Cardiac muscle cell (in vitro differentiated cells and primary cell): Measurements from ENCODE around the gene NDUFA8. TPM values are rescaled to one million over a fixed set of nuclear protein-coding genes. Genes with fewer than 3 reads are reported as not detected.

Experiments used
- DNase-seq, 2 donors: peaks; one replicate each; pipeline versions ENCODE4 v3.0.0 to v3.0.0-alpha.2; 2010 to 2017; ENCODE audit warnings: low read depth in 1 of 2, low spot score in 1 of 2
- H3K27ac ChIP-seq: fragments of 200-600 bp; sonication (generic); 2 replicates; pipeline ENCODE4 v1.5.1; 2016
- H3K27me3 ChIP-seq: fragments of 200-600 bp; sonication (generic); 2 replicates; pipeline ENCODE4 v1.6.0; 2016; ENCODE audit warnings: control low read depth
- H3K36me3 ChIP-seq: fragments of 200-600 bp; sonication (generic); 2 replicates; pipeline ENCODE4 v1.5.1; 2016; ENCODE audit warnings: control low read depth
- H3K4me1 ChIP-seq: fragments of 200-600 bp; sonication (generic); 2 replicates; pipeline ENCODE4 v1.8.1; 2017; ENCODE audit warnings: low read depth, mild to moderate bottlenecking, mixed run types
- H3K4me3 ChIP-seq: fragments of 200-600 bp; sonication (generic); 2 replicates; pipeline ENCODE4 v1.5.1; 2016; ENCODE audit warnings: mild to moderate bottlenecking
- H3K9me3 ChIP-seq: fragments of 200-600 bp; sonication (generic); 2 replicates; pipeline ENCODE4 v1.5.1; 2017; ENCODE audit warnings: low read depth, mild to moderate bottlenecking, control low read depth
- polyA plus RNA-seq: library from polyadenylated mRNA; unstranded; fragments of >200 nt; fragmentation: Nextera tagmentation; extraction: Ambion mirVana; gene quantifications from 2 replicates; pipeline ENCODE4 v1.2.1, GENCODE V29; 2016
- total RNA-seq: library from RNA; depleted of rRNA; stranded (reverse); fragments of >200 nt; gene quantifications from 2 replicates; pipeline ENCODE4 v1.2.3, GENCODE V29; 2016
- TF ChIP-seq, protein P1 (sequence below): IDR thresholded peaks from 2 replicates; pipeline ENCODE4 v1.5.1; 2012; ENCODE audit warnings: low read depth, mild to moderate bottlenecking, low read length

Gene NDUFA8
- total and polyA plus RNA-seq, 2 experiments from 2014 or later: 86.9 to 336 TPM

DNA sequence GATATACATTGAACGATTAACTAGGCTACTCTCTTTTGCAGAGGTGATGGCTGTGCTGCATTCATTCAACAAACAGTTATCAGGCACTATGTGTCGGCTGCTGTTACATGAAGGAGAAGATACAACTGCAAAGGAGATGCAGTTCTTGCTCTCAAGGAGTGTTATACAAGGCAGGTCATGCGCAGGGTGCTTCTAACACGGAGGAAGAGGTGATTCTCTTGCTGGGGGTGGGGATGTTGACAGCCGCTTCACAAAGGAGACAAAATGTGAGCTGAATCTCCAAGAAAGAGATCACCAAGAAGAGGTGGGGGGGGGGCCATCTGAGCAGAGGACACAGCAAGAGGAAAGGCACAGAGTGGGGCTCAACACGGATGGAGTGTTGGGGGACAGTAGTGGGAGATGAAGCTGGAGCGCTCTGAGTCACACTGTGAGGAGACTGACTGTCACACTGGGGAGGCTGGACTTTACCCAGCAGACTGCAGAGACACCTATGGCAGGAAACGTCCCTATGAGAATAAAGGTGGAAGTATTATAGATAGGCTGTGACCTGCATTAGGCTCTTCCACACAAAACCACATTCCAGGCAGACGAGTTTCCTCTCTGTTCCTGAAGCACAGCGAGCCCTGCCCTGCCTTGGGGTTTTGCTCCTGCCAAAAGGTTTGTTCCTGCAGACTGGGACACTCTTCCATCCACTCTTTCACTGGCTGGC, 20.9 kb downstream of the NDUFA8 start:
- Histone ChIP-seq H3K27me3 (no peaks in the 10 kb centered on the region), H3K9me3 (no peaks in the 10 kb centered on the region), H3K4me3 (no peak overlapping the region), H3K27ac (no peak overlapping the region), H3K36me3 (peaks cover 12% of the 10 kb centered on the region), H3K4me1 (no peaks in the 10 kb centered on the region)
- TF ChIP-seq, protein P1, sequence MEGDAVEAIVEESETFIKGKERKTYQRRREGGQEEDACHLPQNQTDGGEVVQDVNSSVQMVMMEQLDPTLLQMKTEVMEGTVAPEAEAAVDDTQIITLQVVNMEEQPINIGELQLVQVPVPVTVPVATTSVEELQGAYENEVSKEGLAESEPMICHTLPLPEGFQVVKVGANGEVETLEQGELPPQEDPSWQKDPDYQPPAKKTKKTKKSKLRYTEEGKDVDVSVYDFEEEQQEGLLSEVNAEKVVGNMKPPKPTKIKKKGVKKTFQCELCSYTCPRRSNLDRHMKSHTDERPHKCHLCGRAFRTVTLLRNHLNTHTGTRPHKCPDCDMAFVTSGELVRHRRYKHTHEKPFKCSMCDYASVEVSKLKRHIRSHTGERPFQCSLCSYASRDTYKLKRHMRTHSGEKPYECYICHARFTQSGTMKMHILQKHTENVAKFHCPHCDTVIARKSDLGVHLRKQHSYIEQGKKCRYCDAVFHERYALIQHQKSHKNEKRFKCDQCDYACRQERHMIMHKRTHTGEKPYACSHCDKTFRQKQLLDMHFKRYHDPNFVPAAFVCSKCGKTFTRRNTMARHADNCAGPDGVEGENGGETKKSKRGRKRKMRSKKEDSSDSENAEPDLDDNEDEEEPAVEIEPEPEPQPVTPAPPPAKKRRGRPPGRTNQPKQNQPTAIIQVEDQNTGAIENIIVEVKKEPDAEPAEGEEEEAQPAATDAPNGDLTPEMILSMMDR: no peak
- no peak for DNase-seq

DNA sequence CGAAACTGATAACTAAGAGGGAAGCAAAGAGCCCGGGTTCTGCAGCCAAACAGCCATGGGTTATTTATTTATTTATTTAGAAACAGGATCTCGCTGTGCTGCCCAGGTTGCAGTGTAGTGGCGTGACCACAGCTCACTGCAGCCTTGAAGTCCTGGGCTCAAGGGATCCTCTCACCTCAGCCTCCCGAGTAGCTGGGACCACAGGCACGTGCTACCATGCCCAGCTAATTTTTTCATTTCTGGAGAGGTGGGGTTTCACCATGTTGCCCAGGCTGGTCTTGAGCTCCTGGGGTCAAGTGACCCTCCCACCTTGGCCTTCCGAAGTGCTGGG, 24.1 kb downstream of the NDUFA8 start:
- Histone ChIP-seq H3K4me3 (no peak overlapping the region), H3K27me3 (no peaks in the 10 kb centered on the region), H3K27ac (no peak overlapping the region), H3K36me3 (no peaks in the 10 kb centered on the region), H3K4me1 (no peaks in the 10 kb centered on the region), H3K9me3 (no peaks in the 10 kb centered on the region)
- TF ChIP-seq, protein P1: no peak
- DNase-seq: no peak

DNA sequence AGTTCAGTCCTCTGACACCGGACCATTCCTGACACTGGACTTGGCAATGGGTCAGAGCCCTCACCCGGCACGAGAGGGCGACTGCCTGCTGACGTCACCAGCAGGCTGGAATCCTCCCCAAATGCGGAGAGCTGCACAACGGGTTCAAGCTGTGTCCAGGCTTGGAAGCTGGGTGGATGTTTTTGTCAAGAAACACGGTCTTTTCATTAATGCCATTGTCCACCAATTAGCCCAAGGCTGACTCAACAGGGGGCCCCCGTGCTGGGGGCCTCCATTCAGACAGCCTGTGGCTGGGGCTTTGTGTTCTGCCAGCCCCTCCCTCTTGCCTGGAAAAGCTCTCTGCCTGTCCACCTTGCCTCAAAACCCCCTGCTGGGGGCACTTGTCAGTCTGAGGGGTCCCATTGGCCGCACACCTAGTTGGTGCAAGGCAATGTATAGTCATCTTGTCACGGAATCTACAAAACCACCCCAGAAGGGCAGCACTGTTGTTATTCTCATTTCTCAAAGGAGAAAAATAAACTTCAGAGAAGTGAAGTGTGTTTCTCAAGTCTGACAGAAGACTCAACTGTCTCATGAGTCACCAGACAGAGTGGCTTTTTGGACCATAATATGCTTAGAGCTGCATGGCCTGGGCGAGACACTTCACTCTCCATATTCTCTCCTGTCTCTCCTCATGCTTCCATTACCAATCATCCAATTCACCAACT, 24.6 kb downstream of the NDUFA8 start:
- no peak for DNase-seq
- Histone ChIP-seq H3K9me3 (no peaks in the 10 kb centered on the region), H3K4me1 (no peaks in the 10 kb centered on the region), H3K27ac (no peak overlapping the region), H3K36me3 (no peaks in the 10 kb centered on the region), H3K27me3 (no peaks in the 10 kb centered on the region), H3K4me3 (no peak overlapping the region)
- TF ChIP-seq, protein P1: no peak

DNA sequence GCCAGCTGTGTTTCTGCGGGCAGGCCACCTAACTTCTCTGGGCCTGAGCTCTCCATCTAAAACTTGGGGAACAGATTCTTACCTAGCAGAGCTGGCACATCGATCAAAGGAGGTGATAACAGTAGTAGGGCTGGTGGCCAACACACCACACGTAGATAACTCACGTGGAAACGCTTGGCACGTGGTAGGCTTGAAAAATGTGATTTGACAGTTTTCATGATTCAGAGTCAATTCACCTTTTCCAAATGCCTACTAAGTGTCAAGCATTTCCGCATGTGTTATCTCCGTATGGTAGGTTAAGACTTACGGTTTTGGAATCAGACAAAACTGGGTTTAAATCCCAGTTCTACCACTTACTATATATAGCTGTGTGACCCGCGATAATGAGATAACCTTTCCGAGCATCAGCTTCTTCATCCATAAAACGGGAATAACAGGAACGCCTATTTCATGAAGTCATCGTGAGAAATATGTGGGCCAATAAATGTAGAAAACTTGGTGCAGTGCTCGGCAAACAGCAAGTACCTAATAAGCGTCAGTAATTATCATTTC, 25.5 kb downstream of the NDUFA8 start:
- no peaks in the 10 kb centered on the region for H3K36me3 ChIP-seq
- H3K4me1 ChIP-seq: no peaks in the 10 kb centered on the region
- TF ChIP-seq, protein P1: no peak
- no peaks in the 10 kb centered on the region for H3K9me3 ChIP-seq
- no peak overlapping the region for H3K27ac ChIP-seq
- DNase-seq: no peak
- H3K27me3 ChIP-seq: no peaks in the 10 kb centered on the region
- H3K4me3 ChIP-seq: no peak overlapping the region

DNA sequence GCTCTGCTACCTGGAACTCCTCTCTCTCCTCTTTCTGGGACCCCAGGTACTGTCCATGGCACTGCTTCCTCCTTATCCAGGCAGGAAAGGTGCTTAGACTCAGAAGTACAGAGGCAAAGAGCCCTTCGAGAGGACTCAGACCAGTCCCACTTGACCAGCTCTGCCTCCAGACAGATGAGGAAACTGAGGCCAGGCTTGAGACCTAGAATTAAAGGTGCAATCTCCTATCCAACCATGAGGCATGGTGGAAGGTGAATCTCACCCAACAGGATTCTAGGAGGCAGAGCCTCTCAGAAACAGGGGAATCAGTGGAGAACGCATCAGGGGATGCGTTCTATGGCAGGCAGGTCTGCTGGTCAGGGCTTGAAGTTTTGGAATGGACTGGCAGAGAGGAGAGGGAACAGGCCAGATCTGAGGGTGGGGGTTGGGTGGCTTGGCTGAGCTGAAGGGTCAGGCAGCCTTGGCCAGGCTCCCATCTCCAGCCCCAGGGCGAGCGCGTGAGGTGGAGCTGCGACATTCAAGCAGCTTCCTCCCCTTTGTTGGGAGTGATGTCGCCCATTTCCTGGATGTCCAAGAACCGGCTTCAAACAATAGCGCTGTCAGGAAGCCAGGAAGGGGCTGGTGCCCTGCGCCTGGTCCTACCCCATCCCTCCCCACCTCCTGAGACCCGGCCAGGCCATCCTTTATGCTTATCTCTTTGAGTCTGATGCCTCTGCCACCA, 26.2 kb downstream of the NDUFA8 start:
- TF ChIP-seq, protein P1: no peak
- Histone ChIP-seq H3K27me3 (peaks cover 4% of the 10 kb centered on the region), H3K27ac (no peak overlapping the region), H3K36me3 (no peaks in the 10 kb centered on the region), H3K9me3 (no peaks in the 10 kb centered on the region), H3K4me1 (no peaks in the 10 kb centered on the region), H3K4me3 (no peak overlapping the region)
- DNase-seq: peak in 1 of 2 donors; percentile 13
